GM06990 (cell line): Measurements from ENCODE around the gene PROC.

Experiments
- DNase-seq: peaks from one replicate; pipeline ENCODE4 v3.0.0-alpha.2; 2011; ENCODE audit not compliant: insufficient read length; ENCODE audit errors: extremely low read depth
- H3K27me3 ChIP-seq: replicated peaks from 2 replicates; pipeline ENCODE4 v1.6.0; 2011; ENCODE audit warnings: low read length; ENCODE audit not compliant: control insufficient read depth, insufficient read depth
- H3K36me3 ChIP-seq: 2 replicates; pipeline ENCODE4 v1.5.1; 2011; ENCODE audit warnings: low read length; ENCODE audit not compliant: control insufficient read depth, insufficient read depth
- H3K4me3 ChIP-seq: replicated peaks from 2 replicates; pipeline ENCODE4 v1.5.1; 2011; ENCODE audit warnings: low read depth, mild to moderate bottlenecking, control low read depth, low read length
- TF ChIP-seq, protein P1 (sequence below): IDR thresholded peaks from 2 replicates; pipeline ENCODE4 v1.5.1; 2011; ENCODE audit warnings: low read length, control low read depth, mild to moderate bottlenecking, inconsistent platforms; ENCODE audit not compliant: insufficient read depth, poor library complexity, severe bottlenecking

The PROC gene

GRCh38 chr2:127400533-127400896 is 17.7 kb upstream of the PROC start:
- no peaks in the 10 kb centered on the region for H3K27me3 ChIP-seq
- no peak overlapping the region for H3K4me3 ChIP-seq
- H3K36me3 ChIP-seq, result no peaks in the 10 kb centered on the region
- TF ChIP-seq, protein P1, sequence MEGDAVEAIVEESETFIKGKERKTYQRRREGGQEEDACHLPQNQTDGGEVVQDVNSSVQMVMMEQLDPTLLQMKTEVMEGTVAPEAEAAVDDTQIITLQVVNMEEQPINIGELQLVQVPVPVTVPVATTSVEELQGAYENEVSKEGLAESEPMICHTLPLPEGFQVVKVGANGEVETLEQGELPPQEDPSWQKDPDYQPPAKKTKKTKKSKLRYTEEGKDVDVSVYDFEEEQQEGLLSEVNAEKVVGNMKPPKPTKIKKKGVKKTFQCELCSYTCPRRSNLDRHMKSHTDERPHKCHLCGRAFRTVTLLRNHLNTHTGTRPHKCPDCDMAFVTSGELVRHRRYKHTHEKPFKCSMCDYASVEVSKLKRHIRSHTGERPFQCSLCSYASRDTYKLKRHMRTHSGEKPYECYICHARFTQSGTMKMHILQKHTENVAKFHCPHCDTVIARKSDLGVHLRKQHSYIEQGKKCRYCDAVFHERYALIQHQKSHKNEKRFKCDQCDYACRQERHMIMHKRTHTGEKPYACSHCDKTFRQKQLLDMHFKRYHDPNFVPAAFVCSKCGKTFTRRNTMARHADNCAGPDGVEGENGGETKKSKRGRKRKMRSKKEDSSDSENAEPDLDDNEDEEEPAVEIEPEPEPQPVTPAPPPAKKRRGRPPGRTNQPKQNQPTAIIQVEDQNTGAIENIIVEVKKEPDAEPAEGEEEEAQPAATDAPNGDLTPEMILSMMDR, result no peak
- DNase-seq, result no peak

- no peaks in the 10 kb centered on the region for H3K27me3 ChIP-seq
Observed at GRCh38 chr2:127400897-127401756, 17.1 kb upstream of the PROC start.

DNA sequence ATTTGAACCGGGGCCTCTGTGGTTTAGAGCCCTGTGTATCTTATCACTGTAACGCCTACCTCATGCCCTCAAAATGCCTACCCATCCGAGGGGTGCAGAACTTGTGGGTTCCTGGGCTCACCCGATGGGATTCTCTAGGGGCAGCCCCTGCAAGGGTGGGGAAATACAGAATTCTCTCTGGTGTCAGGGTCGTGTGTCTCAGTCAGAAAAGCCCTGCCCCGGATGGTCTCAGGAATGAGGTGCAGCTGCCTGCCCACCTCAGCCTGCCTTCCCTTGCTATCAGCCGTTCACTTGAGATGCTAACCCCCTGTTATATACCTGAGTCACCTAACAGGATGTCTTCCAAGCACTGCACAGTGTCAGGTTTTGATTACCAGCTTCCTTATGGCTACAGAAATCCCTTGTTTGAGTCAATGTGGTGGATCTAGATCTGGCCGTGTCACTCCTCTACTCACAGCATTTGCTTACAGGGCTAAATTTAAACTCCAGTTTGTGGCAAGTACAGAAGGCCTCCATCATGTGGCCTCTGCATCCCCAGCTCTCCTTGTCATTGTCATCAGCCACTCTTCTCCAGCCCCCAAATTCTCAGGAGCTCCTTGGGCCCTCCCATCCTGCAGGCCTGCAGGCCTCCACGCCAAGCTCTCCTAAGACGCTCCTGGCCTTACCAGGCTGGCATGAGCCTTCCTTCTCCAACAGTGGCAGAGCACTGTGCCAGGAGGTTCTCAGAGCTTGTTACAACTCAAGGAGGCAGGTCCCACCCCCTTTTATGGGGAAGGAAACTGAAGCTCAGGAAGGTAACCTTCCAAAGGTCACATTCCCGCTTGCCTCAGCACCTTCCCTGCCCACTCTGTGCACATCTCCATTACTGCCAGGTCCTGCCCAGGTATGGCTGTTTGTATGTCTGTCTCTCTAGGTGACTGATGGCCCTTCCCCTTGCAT is 16.2 kb upstream of the PROC start:
- no peak overlapping the region for H3K4me3 ChIP-seq
- no peaks in the 10 kb centered on the region for H3K36me3 ChIP-seq
- no peaks in the 10 kb centered on the region for H3K27me3 ChIP-seq
- DNase-seq, result no peak
- TF ChIP-seq, protein P1, result no peak

More at GRCh38 chr2:127400897-127401756, 17.1 kb upstream of the PROC start:
- TF ChIP-seq, protein P1, result no peak
- no peak for DNase-seq
- Histone ChIP-seq H3K36me3 (no peaks in the 10 kb centered on the region), H3K4me3 (no peak overlapping the region)

DNA sequence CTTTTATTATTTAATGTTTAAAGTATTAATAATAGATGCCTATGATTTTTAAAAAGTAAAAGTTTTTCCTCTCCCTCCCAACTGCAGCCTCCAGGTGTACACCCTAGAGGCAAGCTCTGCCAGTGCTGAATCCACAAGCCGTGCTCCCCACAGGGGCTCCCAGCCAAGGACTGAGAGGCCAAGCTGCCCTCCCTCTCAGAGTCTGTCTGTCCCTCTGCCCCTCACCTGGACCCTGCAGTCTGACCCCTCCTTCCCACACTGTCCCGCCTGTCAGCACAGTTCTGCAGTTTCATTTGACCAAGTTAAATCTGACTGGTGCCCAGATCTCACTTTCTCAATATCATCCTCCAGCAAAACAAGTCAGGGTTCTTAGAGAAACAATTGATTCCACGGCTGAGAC is 14.8 kb upstream of the PROC start:
- TF ChIP-seq, protein P1, result no peak
- H3K27me3 ChIP-seq, result no peaks in the 10 kb centered on the region
- no peaks in the 10 kb centered on the region for H3K36me3 ChIP-seq
- H3K4me3 ChIP-seq, result no peak overlapping the region
- DNase-seq, result no peak

- no peak for DNase-seq
- TF ChIP-seq, protein P1, result no peak
- no peak overlapping the region for H3K4me3 ChIP-seq
- H3K27me3 ChIP-seq, result no peaks in the 10 kb centered on the region
- no peaks in the 10 kb centered on the region for H3K36me3 ChIP-seq
Observed at GRCh38 chr2:127404466-127405254, 13.6 kb upstream of the PROC start.
